ENCODE results near the gene RIPOR2.
A peak's percentile ranks its signal among the peaks of the same experiment; 100 is the strongest.
"Not testable (repeated sequence)": the region's sequence is repeated elsewhere in the genome, so short reads cannot be mapped to it uniquely, and the experiment has no call there.

The RIPOR2 gene

GRCh38 chr6:24926647-24927046, 9.1 kb downstream of the RIPOR2 start:
- DNase-seq (ENCODE audit: low read depth, low spot score), result not testable (repeated sequence)

DNA sequence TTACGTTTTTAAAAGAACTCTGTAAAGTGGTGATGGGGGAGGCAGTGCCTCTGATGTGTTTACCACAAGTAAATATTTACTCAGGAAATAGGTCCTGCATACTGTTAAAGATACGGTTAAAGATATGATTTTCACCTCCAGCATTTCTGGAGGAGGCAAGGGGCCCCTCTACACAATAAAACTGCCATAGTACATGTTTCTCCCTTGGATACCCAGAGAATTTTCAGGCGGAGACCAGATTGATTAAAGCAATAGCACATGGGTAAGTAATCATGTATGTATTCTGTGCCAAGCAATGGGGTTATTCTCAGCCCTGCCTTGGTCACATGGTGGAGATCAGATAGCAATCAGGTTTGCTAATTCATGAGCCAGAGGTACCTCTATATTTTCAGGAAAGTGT, 9.6 kb downstream of the RIPOR2 start:
- DNase-seq (ENCODE audit: low read depth, low spot score), result no peak

GRCh38 chr6:24925661-24926060, 10.1 kb downstream of the RIPOR2 start:
- DNase-seq (ENCODE audit: low read depth, low spot score), result no peak

GRCh38 chr6:24924580-24925356, 11.0 kb downstream of the RIPOR2 start:
- DNase-seq (ENCODE audit: low read depth, low spot score), result no peak

DNA sequence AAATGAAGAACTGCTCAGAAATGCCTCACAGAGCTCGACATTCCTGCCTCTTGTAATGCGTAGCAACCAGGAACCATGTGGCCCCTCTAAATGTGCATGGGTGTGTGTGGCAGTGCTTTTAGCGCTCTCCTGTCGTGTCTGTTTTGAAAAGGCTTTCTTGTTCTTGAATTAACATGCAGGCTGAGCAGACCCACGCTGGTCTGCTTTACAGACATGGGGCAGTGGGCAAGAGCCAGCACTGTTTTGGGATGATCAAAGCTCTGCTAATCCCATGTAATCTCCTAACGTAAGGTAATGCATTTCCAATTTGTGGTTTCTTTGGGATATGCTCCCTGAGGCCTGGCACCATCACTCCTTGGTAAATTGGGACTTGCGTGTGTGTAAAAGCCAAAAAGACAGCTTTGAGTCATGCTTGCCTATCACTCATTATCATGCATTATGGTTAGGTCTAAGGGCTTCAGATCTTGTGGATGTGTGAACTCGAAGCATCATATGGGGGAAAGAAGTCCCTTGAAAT, 11.8 kb downstream of the RIPOR2 start:
- peak; percentile 29 for DNase-seq (ENCODE audit: low read depth, low spot score)

DNA sequence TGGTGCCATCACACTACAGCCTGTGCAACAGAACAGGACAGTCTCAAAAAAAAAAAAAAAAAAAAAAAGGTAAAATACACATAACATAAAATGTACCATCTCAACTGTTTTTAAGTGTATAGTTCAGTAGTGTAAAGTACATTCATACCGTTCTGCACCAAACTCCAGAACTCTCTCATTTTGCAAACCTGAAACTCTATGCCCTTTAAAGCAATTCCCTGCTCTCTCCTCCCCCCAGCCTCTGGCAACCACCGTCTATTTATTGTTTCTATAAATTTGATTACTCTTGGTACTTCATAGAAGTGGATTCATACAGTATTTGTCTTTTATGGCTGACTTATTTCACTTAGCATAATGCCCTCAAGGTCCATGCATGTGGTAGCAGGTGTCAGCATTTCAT, 12.9 kb downstream of the RIPOR2 start:
- DNase-seq (ENCODE audit: low read depth, low spot score), result no peak

DNA sequence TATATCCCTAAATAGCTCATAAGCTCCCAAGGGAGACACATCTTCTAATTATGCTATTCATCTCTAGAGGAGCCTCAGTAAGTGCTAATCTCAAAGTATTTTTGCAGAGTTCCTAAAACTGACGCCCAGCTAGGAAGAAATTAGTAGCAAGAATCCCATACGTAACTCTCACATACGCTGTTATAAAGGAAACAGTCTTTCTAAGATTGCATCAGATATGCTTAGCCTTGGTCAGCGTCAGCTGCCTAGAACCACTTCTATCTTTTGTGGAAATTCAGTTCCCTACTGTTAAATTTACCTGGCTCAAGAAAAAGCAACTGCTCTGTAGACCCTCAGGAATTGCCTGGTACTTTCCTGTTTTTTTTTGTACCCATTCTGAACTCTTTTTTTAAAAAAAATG, 13.6 kb downstream of the RIPOR2 start:
- DNase-seq (ENCODE audit: low read depth, low spot score), result no peak

DNA sequence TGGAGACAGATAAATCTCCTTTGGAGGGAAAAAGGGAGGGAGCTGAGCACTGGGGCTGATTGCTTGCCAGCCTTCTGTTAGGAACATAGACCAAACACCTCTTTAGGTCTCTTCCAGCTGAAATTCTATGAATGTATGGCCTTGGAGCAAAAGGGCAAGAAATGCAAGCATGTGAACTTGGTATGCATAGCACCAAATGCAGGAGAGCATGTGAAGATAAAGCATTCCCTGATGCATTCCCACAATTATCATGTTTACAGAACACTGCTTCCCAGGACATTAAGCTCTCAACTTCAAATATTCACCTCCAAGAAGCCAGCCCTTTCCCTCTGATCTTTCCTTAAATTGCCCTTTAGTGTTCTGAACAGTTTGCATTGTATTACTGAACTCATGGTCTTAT, 15.6 kb downstream of the RIPOR2 start:
- DNase-seq (ENCODE audit: low read depth, low spot score), result no peak

- no peak for DNase-seq (ENCODE audit: low read depth, low spot score)
Measured at GRCh38 chr6:24919056-24919892, 16.5 kb downstream of the RIPOR2 start.

DNA sequence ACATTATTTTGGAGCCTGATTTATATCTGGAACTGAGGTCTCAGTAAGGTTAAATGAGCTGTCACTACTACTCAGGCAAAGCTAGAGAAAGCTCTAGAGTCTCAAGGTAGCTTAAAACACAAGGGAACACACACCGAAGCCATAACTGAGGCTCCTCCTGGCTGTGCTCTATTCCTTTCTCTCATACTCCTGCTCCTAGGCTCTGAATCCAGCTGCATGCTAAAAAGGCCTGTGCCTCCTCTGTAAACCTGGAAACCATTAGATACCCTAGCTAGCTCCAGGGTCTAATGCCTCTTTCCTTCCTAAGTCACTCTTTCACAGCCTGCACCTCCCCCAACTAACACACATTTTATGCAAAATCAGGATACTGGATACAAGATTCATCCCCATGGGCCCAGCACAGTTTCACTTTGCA, 17.1 kb downstream of the RIPOR2 start:
- DNase-seq (ENCODE audit: low read depth, low spot score), result no peak

DNA sequence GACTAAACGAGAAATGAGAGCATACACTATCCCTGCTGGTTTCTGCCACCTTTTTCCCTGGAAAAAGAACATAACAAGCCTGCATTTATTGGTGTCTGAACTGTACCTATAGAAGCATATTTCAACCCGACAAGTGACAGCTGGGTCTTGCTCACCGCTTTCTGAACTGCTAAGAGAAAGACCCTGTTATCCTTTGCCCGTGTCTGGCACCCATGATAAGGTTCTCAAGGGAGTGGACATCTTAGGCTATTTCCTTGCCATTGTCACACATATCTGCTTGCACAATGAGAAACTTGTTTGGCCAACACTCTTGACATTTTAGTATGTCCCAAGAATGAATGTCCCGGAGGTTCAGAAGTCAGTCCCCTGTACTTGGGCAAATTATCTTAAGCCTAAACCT, 19.3 kb downstream of the RIPOR2 start:
- DNase-seq (ENCODE audit: low read depth, low spot score), result no peak

DNA sequence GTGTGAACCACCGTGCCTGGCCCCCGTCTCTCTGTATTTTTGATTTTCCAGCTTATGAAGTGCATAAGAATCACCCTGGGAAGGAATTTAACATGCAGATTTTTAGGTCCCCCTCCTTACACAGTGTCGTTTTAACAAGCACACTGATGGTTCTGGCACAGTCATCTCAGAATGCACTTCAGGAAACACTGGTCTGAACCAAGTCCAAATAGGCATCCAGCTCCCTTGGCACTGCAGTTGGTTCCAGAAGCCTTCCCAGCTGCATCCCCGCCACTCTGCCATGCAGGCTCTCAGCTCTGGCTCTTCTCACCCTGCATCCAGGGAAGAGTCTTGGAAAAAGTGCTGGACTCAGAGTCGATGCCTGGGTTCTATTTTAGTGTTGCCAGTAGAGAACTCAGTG, 20.1 kb downstream of the RIPOR2 start:
- DNase-seq (ENCODE audit: low read depth, low spot score), result no peak

DNA sequence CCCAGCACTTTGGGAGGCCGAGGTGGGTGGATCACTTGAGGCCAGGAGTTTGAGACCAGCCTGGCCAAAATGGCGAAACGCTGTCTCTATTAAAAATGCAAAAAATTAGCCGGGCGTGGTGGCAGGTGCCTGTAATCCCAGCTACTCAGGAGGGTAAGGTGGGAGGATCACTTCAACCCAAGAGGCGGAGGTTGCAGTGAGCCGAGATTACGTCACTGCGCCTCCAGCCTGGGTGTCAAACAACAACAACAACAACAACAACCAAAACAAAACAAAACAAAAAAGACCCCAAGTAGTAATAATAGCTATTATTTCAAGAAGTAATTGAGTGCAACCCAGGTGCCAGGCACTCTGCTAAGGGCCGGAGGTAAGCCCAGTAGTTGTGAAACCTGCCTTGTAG, 21.7 kb downstream of the RIPOR2 start:
- DNase-seq (ENCODE audit: low read depth, low spot score), result not testable (repeated sequence)

GRCh38 chr6:24911796-24912382, 23.9 kb downstream of the RIPOR2 start:
- DNase-seq (ENCODE audit: low read depth, low spot score), result no peak

DNA sequence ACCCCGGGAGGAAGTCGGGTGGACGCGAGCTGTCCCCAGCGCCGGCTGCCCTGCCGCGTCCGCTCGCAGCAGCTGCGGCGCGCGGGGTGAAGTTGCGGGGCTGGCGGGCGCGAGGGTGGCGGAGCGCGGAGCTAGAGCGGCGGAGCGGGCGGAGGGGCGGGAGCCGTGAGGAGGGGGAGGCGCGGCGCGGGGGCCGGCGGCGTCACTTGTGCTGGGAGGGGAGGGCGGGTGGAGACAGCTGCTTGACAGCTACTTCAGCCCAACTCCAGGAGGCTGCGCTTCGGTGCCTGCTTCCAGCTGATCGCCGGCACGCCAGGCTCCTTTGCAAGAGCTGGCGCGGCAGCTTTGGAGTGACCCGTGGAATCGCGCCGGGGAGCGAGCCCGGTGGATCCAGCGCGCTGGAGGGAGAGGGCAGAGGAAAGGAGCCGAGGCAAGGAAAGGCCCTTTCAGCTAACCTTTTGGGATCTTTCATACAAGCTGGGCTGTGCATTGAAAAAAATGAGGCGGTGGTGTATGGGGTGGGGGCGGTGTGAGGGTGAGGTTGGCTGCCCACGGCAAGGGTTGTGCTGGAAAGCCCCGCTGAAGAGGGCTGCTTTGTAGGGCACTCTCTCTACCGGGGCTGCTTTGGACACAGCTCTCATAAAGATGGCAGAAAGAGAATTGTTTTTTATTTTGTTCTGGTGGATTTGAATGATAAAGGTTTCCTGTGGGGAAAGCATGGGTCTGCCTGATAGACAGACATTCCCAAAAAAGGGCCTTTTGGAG, 24.6 kb downstream of the RIPOR2 start:
- DNase-seq (ENCODE audit: low read depth, low spot score), result peak; percentile 85

GRCh38 chr6:24910331-24910960, 25.3 kb downstream of the RIPOR2 start:
- DNase-seq (ENCODE audit: low read depth, low spot score), result no peak

GRCh38 chr6:24909241-24910216, 26.2 kb downstream of the RIPOR2 start:
- DNase-seq (ENCODE audit: low read depth, low spot score), result no peak

DNA sequence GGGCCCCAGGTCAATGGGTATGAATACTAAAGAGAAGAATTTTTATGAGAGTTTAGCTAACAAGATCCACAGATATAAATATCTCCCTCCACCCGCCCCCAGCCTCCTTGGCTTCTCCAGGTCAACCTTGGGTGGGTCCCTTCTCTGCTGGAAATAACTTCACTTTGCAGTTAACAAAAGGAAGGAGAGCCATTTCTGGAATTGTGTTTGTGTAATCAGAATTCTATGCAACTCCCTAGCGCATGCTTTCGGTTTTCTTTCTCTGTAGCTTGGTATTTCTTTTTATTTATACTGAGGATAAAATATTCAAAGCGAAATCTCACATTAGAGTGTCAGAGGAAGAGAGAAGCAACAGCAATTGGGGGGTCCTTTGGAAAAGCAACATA, 27.1 kb downstream of the RIPOR2 start:
- no peak for DNase-seq (ENCODE audit: low read depth, low spot score)

- DNase-seq (ENCODE audit: low read depth, low spot score), result no peak
Measured at GRCh38 chr6:24907919-24908649, 27.7 kb downstream of the RIPOR2 start.
